GM12891 (cell line): Measurements from ENCODE around the gene DYNLRB1.

Source experiments
- PAX5 ChIP-seq: IDR thresholded peaks from 2 replicates; pipeline ENCODE4 v1.6.1; 2011; ENCODE audit warnings: low read length, moderate library complexity, mild to moderate bottlenecking; ENCODE audit not compliant: insufficient read depth, severe bottlenecking
- POLR2A ChIP-seq: IDR thresholded peaks from 2 replicates; pipeline ENCODE4 v1.6.1; 2011; ENCODE audit warnings: low read depth, low read length, control low read depth
- POLR2AphosphoS5 ChIP-seq: IDR thresholded peaks from 2 replicates; pipeline ENCODE4 v1.6.1; 2011; ENCODE audit warnings: low read depth, low read length, control low read depth
- POU2F2 ChIP-seq: IDR thresholded peaks from 2 replicates; pipeline ENCODE4 v1.6.1; 2011; ENCODE audit warnings: low read depth, mild to moderate bottlenecking, control low read depth, low read length, moderate library complexity
- SPI1 ChIP-seq: IDR thresholded peaks from 2 replicates; pipeline ENCODE4 v1.6.1; 2011; ENCODE audit warnings: low read depth, low read length, control low read depth
- TAF1 ChIP-seq: IDR thresholded peaks from 2 replicates; pipeline ENCODE4 v1.6.1; 2011; ENCODE audit warnings: low read depth, low read length, control low read depth

DNA sequence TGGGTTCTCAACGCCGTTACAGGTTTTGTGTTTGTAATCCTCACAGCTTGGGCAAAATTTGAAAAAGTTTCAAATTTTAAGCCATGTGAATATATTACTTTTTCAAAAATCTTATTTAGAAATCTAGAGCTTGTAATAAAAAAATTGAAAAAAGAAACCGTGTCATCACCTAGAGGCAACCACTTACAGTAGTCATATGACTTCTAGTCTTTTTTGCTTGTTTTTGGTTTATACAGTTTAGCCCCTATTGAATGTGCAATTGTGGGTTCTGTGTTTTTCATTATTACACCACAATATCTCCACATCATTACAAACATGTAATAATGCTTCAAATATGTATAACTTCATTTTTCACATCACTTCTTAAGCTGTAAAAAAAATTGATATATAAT lies 888 bp downstream of the DYNLRB1 start:
- TF ChIP-seq TAF1 (no peak), POLR2A (no peak), SPI1 (no peak), POLR2AphosphoS5 (no peak), PAX5 (no peak), POU2F2 (no peak)
